VCaP (cell line): Measurements from ENCODE around the gene WDR48.

Source experiments
- H3K27ac ChIP-seq: fragments of 450-650 bp; 2 replicates; pipeline ENCODE4 v1.5.1; 2017
- CTCF ChIP-seq: fragments of 450-650 bp; conservative IDR thresholded peaks from 2 replicates; pipeline ENCODE4 v1.5.1; 2017; ENCODE audit warnings: mild to moderate bottlenecking, moderate library complexity

WDR48 gene

DNA sequence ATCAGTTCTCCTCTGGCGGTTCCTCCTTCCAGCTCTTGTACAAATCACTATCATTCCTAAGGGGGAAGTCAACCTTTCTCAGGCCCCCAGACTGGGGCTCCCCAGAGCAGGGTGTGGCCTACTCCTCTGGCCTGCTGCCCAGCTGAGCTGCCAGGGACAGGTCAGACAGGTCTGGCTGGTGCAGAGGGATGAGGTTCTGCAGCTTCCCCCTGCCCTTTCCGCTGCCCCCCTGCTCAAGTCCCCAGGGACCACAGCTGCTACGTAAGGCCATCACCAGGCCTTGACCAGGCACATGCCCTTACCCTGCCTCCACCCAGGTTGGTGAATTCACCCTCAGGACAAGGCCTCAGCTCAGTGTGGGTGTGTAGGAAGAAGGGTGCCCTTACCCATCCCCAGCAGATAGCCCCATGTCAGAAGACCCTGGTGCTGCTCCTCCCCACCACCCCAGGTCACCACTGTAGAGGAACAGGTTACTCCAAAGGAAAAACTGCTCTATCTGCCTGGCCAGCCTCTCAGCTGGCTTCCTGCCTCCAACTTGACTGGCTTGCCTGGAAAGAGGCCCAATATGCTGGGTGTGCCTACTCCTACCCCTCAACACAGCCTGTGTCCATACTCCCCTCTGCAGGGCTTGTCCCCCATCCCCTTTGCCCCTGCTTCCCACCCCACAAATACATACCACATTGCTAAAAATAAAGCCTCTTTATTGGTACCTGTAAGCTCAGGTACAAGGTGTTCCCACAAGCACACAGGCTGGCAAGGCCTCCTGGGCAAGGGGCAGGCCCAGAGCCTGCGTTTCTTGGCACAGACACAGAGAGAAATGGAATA is 89.6 kb downstream of the WDR48 start:
- peak overlapping the region; percentile 99 for H3K27ac ChIP-seq
- no peak for TF ChIP-seq CTCF

DNA sequence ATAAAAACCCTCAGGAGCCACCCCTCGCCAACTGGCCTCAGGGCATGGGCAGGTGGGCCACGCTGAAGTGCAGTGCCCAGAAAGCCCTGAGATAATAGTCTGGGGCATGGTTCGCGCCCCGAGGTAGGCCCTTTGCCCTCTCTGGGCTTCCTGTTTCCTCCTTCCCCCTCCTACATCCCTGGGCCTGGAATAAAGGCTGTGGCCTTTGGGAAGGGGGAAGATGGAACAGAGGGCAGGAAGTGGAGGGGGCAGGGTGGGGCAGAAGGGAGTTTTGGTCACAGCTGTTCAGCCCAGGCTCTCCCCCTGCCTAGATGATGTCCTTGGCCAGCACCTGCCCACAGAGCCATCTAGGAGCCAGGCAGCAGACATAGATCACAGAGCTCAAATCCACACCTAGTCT is 90.3 kb downstream of the WDR48 start:
- no peak for TF ChIP-seq CTCF
- peak overlapping the region; percentile 99 for H3K27ac ChIP-seq

DNA sequence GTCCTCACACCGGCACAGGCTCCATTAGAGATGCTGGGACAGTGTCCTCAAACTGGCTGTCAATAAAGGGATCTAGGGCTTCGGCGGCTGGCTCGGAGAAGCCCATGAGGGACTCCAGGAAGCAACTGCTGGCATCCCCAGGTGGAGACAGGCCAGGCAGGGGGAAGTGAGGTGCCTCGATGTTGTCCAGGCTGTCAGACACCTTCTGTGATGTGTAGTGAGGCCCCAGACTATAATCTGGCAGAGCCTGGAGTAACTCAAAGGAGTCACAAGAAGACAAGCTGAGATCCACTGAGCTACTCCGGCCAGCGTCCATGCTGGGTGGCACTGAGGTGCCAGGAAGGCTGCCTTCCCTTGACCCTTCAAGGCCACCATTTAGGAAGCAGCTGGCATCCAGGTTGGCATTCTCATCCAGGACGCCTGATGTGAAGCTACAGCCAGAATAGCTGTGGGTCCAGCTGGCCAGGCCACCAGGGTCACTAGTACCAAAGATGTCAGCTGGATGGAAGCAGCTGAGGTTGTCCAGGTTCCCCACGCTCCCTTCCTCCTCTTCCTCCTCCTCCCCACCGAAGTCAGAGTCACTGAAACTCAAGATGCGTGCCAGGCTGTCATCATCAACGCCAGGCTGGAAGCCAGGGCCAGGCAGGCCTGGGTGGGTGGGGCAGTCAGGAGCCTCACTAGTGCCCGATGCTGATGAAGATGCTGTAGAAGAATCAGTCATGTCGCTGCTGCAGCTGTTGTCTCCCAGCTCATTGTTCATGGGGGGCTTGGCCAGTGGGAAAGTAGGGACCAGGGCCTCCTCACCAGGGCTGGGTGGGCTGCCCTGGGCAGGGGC is 91.5 kb downstream of the WDR48 start:
- peak overlapping the region; percentile 99 for H3K27ac ChIP-seq
- no peak for TF ChIP-seq CTCF

DNA sequence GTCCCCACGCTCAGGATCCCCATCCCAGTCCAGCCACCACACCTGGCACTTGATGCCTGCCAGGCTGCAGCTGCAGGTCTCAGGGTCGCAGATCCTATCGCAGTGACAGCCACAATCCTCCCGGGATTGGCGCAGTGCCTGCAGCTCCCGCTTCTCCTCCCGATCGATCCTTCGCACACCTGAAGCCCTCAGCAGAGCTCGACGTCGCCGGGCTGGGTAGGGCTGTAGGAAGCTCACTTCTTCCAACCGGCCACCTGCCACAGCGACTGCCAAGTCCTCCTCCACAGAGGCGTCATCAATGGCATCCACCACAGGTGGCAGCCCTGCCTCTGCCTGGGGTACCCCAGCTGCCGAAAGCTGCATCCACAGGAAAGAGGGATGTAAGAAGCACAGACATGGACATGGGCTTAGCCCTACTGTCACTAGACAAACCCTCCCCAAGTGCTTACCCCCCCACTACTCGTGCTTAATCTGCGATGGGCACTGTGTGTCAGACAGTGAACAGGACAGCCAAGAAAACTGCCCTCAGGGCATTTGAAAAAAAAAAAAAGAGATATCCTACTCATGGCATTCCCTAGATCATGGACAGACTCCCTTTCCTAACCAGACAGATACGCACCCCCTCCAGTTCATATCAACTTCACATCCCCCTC is 92.4 kb downstream of the WDR48 start:
- TF ChIP-seq CTCF: no peak
- H3K27ac ChIP-seq: peak overlapping the region; percentile 99

DNA sequence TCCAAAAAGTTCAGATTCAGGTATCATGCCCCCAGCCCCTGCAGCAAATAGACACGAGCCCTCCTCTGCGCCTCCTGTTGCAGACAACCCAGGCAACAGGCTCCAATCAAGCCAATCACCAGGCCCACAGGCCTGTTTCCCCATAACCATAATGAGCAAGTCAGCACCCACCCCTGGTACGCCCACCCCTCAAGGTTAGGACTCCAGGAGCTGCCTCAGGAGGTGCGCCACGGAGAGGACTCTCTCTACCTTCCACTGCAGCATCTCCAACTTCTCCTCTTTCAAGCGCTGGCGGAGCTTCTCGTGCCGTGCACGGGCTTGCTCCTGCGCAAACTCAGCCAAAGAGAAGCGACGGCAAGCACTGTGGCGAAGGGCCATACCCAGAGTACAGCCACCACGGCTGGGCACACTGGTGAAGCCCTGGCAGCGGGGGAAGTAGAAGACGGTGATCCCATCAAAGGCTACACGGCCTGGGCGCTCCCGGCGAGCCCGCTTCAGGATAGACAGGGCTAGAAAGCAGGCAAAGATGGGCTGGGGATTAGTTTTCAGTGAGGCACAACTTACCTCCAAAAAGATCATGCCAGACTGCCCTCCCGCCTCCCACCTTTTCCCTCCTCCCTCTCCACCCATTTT is 93.0 kb downstream of the WDR48 start:
- no peak for TF ChIP-seq CTCF
- peak overlapping the region; percentile 99 for H3K27ac ChIP-seq

GRCh38 chr3:39146083-39146501 is 94.3 kb downstream of the WDR48 start:
- TF ChIP-seq CTCF: no peak
- H3K27ac ChIP-seq: peak overlapping the region; percentile 99
